Testis (tissue), 3 donors: ENCODE measurements around the gene MYBBP1A. TPM values are rescaled to one million over a fixed set of nuclear protein-coding genes. Genes with fewer than 3 reads are reported as not detected.

ENCODE experiments used
- DNase-seq: peaks from one replicate; pipeline ENCODE4 v3.0.0-alpha.2; 2019
- H3K27ac ChIP-seq, 2 donors: fragments of 200-600 bp; sonication (generic); one replicate each; pipeline ENCODE4 v1.5.1; 2019
- H3K27me3 ChIP-seq: fragments of 200-600 bp; sonication (generic); one replicate; pipeline ENCODE4 v1.5.1; 2019
- H3K36me3 ChIP-seq: fragments of 200-600 bp; sonication (generic); one replicate; pipeline ENCODE4 v1.5.1; 2017; ENCODE audit warnings: low read depth; ENCODE audit errors: missing control alignments
- H3K4me1 ChIP-seq: fragments of 200-600 bp; sonication (generic); one replicate; pipeline ENCODE4 v1.5.1; 2019
- H3K4me3 ChIP-seq, 2 donors: fragments of 200-600 bp; sonication (generic); one replicate each; pipeline ENCODE4 v1.5.1; 2017 to 2019
- H3K9me3 ChIP-seq: fragments of 200-600 bp; sonication (generic); one replicate; pipeline ENCODE4 v1.5.1; 2017
- CTCF ChIP-seq, 3 experiments: fragments of 450-650 bp in 2 of 3; fragments of 200-600 bp in 1 of 3; sonication (generic) in 1 of 3; IDR thresholded peaks; one replicate each; pipeline ENCODE4 v1.5.1; 2016 to 2019; ENCODE audit warnings: antibody characterized with exemption in 3 of 3, mild to moderate bottlenecking in 2 of 3, moderate library complexity in 1 of 3
- POLR2A ChIP-seq: fragments of 450-650 bp; IDR thresholded peaks from one replicate; pipeline ENCODE4 v1.6.1; 2017; ENCODE audit warnings: antibody characterized with exemption, mild to moderate bottlenecking, moderate library complexity
- WGBS, 2 donors: methylation state at CpG; one replicate each; pipeline ENCODE4 v1.1.5; 2018; 5-methylcytosine and 5-hydroxymethylcytosine counted together
- intact Hi-C: fragments of 100-400 bp; cut with DNase I; formaldehyde crosslinking; loops from one replicate; pipeline ENCODE4 v1.15.1; 2023; ENCODE audit warnings: low total_unique reads
- polyA plus RNA-seq: library from polyadenylated mRNA; stranded (reverse); fragments of 350-450 nt; fragmentation: Illumina TruSeq; extraction: RNeasy Lipid Tissue Mini Kit (QIAGEN cat#74804); gene quantifications from one replicate; pipeline ENCODE4 v1.2.3, GENCODE V29; 2014; ENCODE audit warnings: low read depth, low replicate concordance; ENCODE audit not compliant: insufficient read depth
- total RNA-seq, 2 donors: library from RNA; depleted of rRNA; stranded (reverse); fragments of >200 nt; gene quantifications; one replicate each; pipeline ENCODE4 v1.2.3, GENCODE V29; 2016

MYBBP1A gene
- total and polyA plus RNA-seq, 3 donors from 2014 or later = 32.9 to 78.9 (median 74.1) TPM

GRCh38 chr17:4519361-4519788 lies 35.8 kb downstream of the MYBBP1A start:
- H3K4me1 ChIP-seq = peaks cover 7% of the 10 kb centered on the region
- peak; percentile 55 for DNase-seq
- 61 to 66% methylated on average over 6 to 12 of the region's 14 CpGs for WGBS, 2 donors
- TF ChIP-seq POLR2A (no peak), CTCF (IDR thresholded peaks at IDR 0.05) (no peak)
- no peaks in the 10 kb centered on the region for H3K36me3 ChIP-seq
- H3K4me3 ChIP-seq = no peak overlapping the region
- no peaks in the 10 kb centered on the region for H3K27me3 ChIP-seq
- peak overlapping the region in 1 of 2 donors; percentile 58 for H3K27ac ChIP-seq
- intact Hi-C loops = no loop called here
- H3K9me3 ChIP-seq = no peaks in the 10 kb centered on the region

- Histone ChIP-seq H3K27me3 (no peaks in the 10 kb centered on the region), H3K27ac (peak overlapping the region in 1 of 2 donors; percentile 58), H3K36me3 (no peaks in the 10 kb centered on the region), H3K4me1 (peaks cover 9% of the 10 kb centered on the region), H3K9me3 (no peaks in the 10 kb centered on the region), H3K4me3 (no peak overlapping the region)
- intact Hi-C loops = no loop called here
- DNase-seq = no peak
- TF ChIP-seq CTCF (IDR thresholded peaks at IDR 0.05) (no peak), POLR2A (no peak)
- WGBS, 2 donors = 87 to 88% methylated on average over 8 to 10 of the region's 10 CpGs
Observed at GRCh38 chr17:4518901-4519300, 36.3 kb downstream of the MYBBP1A start.

- no peak for DNase-seq
- Histone ChIP-seq H3K4me1 (peaks cover 11% of the 10 kb centered on the region), H3K36me3 (no peaks in the 10 kb centered on the region), H3K27me3 (no peaks in the 10 kb centered on the region), H3K4me3 (no peak overlapping the region), H3K27ac (no peak overlapping the region), H3K9me3 (no peaks in the 10 kb centered on the region)
- TF ChIP-seq POLR2A (no peak), CTCF (IDR thresholded peaks at IDR 0.05) (no peak)
- WGBS, 2 donors = 73 to 79% methylated on average over 11 of the region's 11 CpGs
- intact Hi-C loops = no loop called here
Observed at GRCh38 chr17:4516735-4517134, 38.4 kb downstream of the MYBBP1A start.

- TF ChIP-seq CTCF (IDR thresholded peaks at IDR 0.05) (no peak), POLR2A (no peak)
- Histone ChIP-seq H3K4me3 (no peak overlapping the region), H3K36me3 (no peaks in the 10 kb centered on the region), H3K9me3 (no peaks in the 10 kb centered on the region), H3K27ac (no peak overlapping the region), H3K27me3 (no peaks in the 10 kb centered on the region), H3K4me1 (peaks cover 4% of the 10 kb centered on the region)
- WGBS, 2 donors = 97% methylated on average over 5 of the region's 5 CpGs; no CpG with 5 or more reads in 1 of the 2 donors
- DNase-seq = no peak
- intact Hi-C loops = no loop called here
Observed at GRCh38 chr17:4515501-4515900, 39.7 kb downstream of the MYBBP1A start.

- Histone ChIP-seq H3K4me1 (peaks cover 8% of the 10 kb centered on the region), H3K27me3 (no peaks in the 10 kb centered on the region), H3K4me3 (no peak overlapping the region), H3K9me3 (no peaks in the 10 kb centered on the region), H3K27ac (no peak overlapping the region), H3K36me3 (no peaks in the 10 kb centered on the region)
- intact Hi-C loops = no loop called here
- 89 to 95% methylated on average over 7 to 11 of the region's 11 CpGs for WGBS, 2 donors
- TF ChIP-seq POLR2A (no peak), CTCF (IDR thresholded peaks at IDR 0.05) (no peak)
- DNase-seq = no peak
Observed at GRCh38 chr17:4514779-4515178, 40.4 kb downstream of the MYBBP1A start.
